Measurements from ENCODE around the gene UCK1.
"Not testable (repeated sequence)": the region's sequence is repeated elsewhere in the genome, so short reads cannot be mapped to it uniquely, and the experiment has no call there.

UCK1 gene

DNA sequence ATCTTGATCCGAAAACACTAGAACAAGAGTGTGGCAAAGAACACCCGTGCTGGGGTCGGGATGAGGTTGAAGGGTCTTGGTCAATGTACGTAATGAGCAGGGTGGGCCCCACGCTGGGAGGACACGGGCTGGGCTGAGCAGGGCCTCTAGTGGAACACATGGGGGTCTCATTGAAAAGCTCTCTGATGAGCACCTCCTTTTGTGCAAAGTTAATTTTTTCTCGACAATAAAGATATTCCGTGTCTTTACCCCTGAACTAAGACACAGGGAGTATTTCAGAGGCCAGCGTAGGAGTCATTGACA lies 8.0 kb downstream of the UCK1 start:
- no peak for DNase-seq

DNA sequence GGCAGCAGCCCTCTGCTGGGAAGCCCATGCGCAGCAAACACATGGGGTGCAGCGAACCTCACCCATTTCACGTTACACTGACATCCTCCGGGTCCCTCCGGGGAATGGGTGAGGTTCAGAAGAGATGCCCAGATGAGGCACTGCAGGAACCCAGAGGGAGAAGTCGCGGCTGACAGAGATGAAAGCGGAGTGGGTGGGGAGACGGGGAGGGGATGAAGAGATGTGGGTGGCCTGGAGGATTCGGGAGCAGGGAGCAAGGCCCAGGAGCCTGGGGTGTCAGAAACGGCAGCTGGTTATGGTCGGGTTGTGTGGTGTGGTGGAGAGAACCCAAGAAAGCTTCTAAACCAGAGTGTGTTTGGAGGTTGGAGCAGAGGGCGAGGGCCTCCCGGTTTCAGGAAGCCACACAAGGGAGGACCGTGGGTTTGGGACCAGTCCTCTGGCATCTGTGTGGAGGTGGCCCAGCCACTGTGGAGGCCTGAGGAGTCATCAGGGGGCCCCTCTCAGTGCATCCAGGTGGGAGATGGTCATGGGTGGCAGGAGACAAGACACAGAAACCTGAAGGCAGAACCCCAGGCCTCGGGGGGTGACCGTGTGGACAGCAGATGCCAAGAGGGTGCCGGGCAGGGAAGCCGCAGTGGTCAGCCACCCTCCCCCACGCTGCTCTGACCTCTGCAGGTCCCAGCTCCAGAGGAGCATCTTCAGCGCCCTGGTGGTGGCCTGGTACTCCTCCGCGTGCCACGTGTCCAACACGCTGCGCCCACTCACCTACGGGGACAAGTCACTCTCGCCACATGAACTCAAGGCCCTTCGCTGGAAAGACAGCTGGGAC lies 8.6 kb downstream of the UCK1 start:
- no peak for DNase-seq

GRCh38 chr9:131521822-131522221 lies 9.2 kb downstream of the UCK1 start:
- DNase-seq: no peak

DNA sequence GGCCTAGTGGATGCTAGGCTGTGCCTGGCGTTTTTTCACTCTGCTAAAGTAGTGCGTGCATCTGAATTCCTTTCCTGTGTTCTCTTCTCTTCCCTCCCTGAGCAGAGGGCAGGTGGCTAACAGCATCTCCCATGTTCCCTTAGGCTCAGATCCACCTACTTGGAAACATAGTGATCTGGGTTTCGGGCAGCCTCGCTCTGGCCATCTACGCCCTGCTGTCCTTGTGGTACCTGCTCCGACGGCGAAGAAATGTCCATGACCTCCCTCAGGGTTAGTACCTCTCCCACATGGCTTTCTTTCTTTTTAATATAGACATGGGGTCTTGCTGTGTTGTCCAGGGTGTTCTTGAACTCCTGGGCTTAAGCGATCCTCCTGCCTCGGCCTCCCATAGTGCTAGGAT lies 9.9 kb downstream of the UCK1 start:
- DNase-seq: no peak

GRCh38 chr9:131520503-131520902 lies 10.6 kb downstream of the UCK1 start:
- DNase-seq: no peak

DNA sequence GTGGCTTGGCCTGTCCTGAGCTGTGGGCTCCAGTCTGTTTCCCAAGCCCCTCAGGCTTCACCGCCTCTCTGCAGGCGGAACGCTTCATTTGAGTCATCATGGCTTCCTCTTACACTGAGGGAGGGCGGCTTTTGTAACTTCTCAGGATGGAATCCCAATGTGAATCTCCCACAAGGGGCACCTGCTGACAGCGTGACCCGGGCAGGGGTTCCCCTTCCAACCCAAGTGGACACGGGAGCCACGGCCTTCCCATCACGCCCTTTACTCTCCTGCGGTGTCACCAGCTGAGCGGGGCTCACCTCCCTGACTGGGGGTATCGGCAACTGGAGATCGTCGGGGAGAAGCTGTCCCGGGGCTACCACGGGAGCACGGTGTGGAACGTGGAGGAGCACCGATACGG lies 12.5 kb downstream of the UCK1 start:
- no peak for DNase-seq

GRCh38 chr9:131517761-131518190 lies 13.3 kb downstream of the UCK1 start:
- no peak for DNase-seq

- DNase-seq: no peak
These were observed 14.1 kb downstream of the UCK1 start for GRCh38 chr9:131516930-131517329.

DNA sequence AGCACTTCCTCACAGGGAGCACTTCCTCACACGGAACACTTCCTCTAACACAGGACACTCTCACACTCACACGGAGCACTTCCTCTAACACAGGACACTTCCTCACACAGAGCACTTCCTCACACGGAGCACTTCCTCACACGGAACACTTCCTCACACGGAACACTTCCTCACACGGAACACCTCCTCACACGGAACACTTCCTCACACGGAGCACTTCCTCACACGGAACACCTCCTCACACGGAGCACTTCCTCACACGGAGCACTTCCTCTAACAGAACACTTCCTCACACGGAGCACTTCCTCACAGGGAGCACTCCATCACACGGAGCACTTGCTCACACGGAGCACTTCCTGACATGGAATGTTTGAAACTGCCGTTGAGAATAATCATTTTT lies 15.0 kb downstream of the UCK1 start:
- no peak for DNase-seq

- DNase-seq: not testable (repeated sequence)
These were observed 15.5 kb downstream of the UCK1 start for GRCh38 chr9:131515559-131516031.

DNA sequence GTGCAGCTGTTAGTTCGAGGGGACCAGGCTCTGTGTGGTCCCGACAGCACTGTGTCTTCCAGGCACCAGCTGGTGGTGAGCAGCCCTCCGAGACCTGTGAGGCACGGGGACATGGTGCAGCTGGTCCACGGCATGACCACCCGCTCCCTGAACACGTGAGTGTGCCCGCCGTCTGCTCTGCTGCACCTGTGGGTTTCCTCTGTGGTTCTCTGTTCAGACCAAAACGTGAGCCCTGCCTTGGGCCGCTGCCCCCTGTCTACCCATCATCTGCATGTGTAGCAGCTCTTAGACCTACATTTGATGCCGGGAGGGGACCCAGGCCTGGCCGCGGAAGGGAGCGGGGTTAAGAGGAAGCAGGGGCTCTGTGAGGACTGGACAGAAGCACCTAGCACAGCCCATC lies 17.9 kb downstream of the UCK1 start:
- no peak for DNase-seq

DNA sequence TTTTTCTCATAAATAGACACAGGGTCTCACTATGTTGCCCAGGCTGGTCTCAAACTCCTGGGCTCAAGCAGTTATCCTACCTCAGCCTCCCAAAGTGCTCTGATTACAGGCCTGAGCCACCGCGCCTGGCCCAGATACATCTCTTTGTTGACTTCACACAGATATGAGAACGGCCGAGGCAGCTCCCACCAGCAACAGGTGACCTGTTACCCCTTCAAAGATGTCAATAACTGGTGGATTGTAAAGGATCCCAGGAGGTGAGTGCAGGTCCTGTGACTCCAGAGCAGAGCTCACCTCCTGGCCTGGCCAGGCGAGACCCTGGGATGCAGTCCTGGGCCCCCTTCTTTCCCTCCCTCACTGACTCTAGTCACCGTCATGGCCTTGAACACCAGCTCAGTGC lies 19.2 kb downstream of the UCK1 start:
- no peak for DNase-seq

- DNase-seq: no peak
These were observed 19.6 kb downstream of the UCK1 start for GRCh38 chr9:131511416-131511815.

GRCh38 chr9:131505012-131505411 lies 26.1 kb downstream of the UCK1 start:
- DNase-seq: no peak

GRCh38 chr9:131503626-131504465 lies 27.2 kb downstream of the UCK1 start:
- no peak for DNase-seq

GRCh38 chr9:131502781-131503625 lies 28.1 kb downstream of the UCK1 start, which contains the start of gene POMT1:
TSS of gene POMT1 (plus strand) at chr9:131502918. CDS start at chr9:131504219, 1,301 bp downstream.
- DNase-seq: peak; percentile 91

- no peak for DNase-seq
These were observed 30.0 kb downstream of the UCK1 start for GRCh38 chr9:131500939-131501541.

DNA sequence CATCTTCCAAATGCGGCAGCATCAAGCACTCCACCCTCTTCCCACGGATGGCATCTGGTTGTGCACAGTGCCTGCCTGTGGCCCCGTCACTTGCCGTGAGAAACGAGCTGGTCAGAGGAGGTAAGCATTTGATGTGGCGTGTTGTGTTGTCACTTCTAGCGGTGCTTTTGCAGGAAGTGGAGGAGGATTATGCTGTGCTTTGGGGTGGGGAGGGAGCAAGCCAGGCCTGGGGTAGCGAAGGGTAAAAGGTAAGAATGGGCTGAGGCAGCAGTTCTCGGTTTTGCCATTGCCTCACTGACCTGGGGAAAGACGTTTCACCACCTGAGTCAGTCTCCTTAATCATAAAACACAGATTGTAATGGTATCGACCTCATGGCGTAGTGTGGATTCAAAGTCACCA lies 30.7 kb downstream of the UCK1 start:
- DNase-seq: no peak

- DNase-seq: no peak
These were observed 31.8 kb downstream of the UCK1 start for GRCh38 chr9:131499254-131499767.

DNA sequence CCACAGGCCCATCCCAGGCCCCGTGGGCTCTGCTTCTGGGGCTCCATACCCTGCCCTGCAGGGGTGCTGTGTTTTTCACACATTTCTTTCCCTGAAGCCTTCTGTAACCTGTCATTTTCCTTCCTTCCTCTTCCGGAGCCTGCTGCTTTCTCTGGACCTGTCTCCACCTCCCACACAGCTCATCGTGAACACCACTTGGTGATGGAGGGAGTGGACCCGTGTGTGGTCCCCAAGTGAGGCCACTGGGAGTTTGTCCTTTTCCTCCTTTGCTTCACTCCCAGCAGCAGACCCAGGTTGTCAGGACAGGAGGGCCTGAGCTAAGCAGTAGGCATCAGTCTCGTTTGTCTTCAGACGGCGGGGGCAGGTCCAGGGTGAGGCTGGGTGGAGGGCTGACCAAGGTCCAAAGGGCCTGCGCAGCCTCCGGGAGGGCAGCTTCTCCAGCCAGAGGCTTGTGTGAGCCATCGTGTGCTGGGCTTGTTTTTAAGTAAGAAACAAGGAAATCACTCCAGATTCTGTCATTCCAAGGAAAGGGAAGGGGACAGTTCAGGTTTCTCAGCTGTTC lies 34.1 kb downstream of the UCK1 start:
- DNase-seq: no peak

- no peak for DNase-seq
These were observed 35.3 kb downstream of the UCK1 start for GRCh38 chr9:131495785-131496184.

GRCh38 chr9:131494296-131494870 lies 36.7 kb downstream of the UCK1 start:
- DNase-seq: no peak
